ENCODE results near the gene FAM117B.
A peak's percentile ranks its signal among the peaks of the same experiment; 100 is the strongest.

The FAM117B gene

DNA sequence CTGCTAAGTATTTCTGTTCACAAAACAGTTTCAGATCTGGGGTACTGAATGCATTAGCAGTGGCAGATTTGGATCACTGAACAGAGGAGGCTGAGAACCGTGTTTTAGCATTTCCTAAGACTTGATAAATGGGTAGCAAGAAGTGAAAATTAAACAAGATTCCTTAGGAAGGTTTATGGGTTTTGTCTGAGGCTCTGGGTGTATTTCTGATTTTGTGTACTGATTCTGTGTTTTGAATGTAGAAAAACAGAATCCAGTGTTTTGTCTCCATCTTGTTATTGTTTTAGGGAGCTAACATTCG lies 1.4 kb downstream of the FAM117B start:
- DNase-seq (ENCODE audit: extremely low spot score), result no peak
- POLR2A ChIA-PET, result interaction anchor here (0.6 to 1.4 kb wide), 6 partner anchors 20 to 236 kb away, joined by 3 to 6 read pairs (median 3); partner anchors contain the start of gene ICA1L
- CTCF ChIA-PET, result interaction anchor here (0.7 to 0.8 kb wide), 2 partner anchors 1192 to 1661 kb away, joined by 3 read pairs; no protein-coding TSS in a partner anchor
- TF ChIP-seq SP1 (IDR thresholded peaks at IDR 0.05) (no peak), L3MBTL2 (conservative IDR thresholded peaks at IDR 0.05) (no peak), NFRKB (IDR thresholded peaks at IDR 0.05) (no peak), CTBP1 (IDR thresholded peaks at IDR 0.05; ENCODE audit: borderline replicate concordance) (no peak), FOXA1 (IDR thresholded peaks at IDR 0.05) (no peak), LEF1 (IDR thresholded peaks at IDR 0.05; ENCODE audit: borderline replicate concordance) (no peak)

GRCh38 chr2:202638721-202639120 lies 4.0 kb downstream of the FAM117B start:
- no peak for DNase-seq (ENCODE audit: extremely low spot score)
- TF ChIP-seq FOXA1 (IDR thresholded peaks at IDR 0.05) (no peak), HDGF (IDR thresholded peaks at IDR 0.05; ENCODE audit: borderline replicate concordance) (no peak), LEF1 (IDR thresholded peaks at IDR 0.05; ENCODE audit: borderline replicate concordance) (no peak), ARNT (IDR thresholded peaks at IDR 0.05) (no peak), NFRKB (IDR thresholded peaks at IDR 0.05) (no peak), SP1 (IDR thresholded peaks at IDR 0.05) (no peak), FOXM1 (IDR thresholded peaks at IDR 0.05; ENCODE audit: borderline replicate concordance) (no peak), FOXK2 (IDR thresholded peaks at IDR 0.05) (no peak), BHLHE40 (IDR thresholded peaks at IDR 0.05; ENCODE audit: borderline replicate concordance) (no peak), ZNF384 (IDR thresholded peaks at IDR 0.05) (no peak), SUZ12 (IDR thresholded peaks at IDR 0.05) (no peak), L3MBTL2 (conservative IDR thresholded peaks at IDR 0.05) (no peak), CTBP1 (IDR thresholded peaks at IDR 0.05; ENCODE audit: borderline replicate concordance) (no peak), ELF4 (IDR thresholded peaks at IDR 0.05) (no peak), TARDBP (IDR thresholded peaks at IDR 0.05) (no peak)
- TF ChIP-seq, protein P1, sequence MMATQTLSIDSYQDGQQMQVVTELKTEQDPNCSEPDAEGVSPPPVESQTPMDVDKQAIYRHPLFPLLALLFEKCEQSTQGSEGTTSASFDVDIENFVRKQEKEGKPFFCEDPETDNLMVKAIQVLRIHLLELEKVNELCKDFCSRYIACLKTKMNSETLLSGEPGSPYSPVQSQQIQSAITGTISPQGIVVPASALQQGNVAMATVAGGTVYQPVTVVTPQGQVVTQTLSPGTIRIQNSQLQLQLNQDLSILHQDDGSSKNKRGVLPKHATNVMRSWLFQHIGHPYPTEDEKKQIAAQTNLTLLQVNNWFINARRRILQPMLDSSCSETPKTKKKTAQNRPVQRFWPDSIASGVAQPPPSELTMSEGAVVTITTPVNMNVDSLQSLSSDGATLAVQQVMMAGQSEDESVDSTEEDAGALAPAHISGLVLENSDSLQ (IDR thresholded peaks at IDR 0.05), result no peak
- POLR2A ChIA-PET, result interaction anchor here (0.6 kb wide), 1 partner anchor 273 kb away, joined by 3 read pairs; the partner anchor contains the start of gene WDR12
- CTCF ChIA-PET, result no interaction called here

- DNase-seq (ENCODE audit: extremely low spot score), result no peak
- no peak for TF ChIP-seq CTBP1 (IDR thresholded peaks at IDR 0.05; ENCODE audit: borderline replicate concordance)
- TF ChIP-seq SP1 (IDR thresholded peaks at IDR 0.05), result no peak
- no peak for TF ChIP-seq ELF4 (IDR thresholded peaks at IDR 0.05)
- TF ChIP-seq ZNF384 (IDR thresholded peaks at IDR 0.05), result no peak
- no peak for TF ChIP-seq TARDBP (IDR thresholded peaks at IDR 0.05)
- no peak for TF ChIP-seq FOXM1 (IDR thresholded peaks at IDR 0.05; ENCODE audit: borderline replicate concordance)
- TF ChIP-seq, protein P1 (IDR thresholded peaks at IDR 0.05), result peak; percentile 24; the same call in 1 of the 2 replicates
- no peak for TF ChIP-seq NFRKB (IDR thresholded peaks at IDR 0.05)
- no peak for TF ChIP-seq LEF1 (IDR thresholded peaks at IDR 0.05; ENCODE audit: borderline replicate concordance)
- CTCF ChIA-PET, result no interaction called here
- POLR2A ChIA-PET, result no interaction called here
These were observed 4.5 kb downstream of the FAM117B start for GRCh38 chr2:202639231-202639630.

GRCh38 chr2:202642567-202642966 lies 7.8 kb downstream of the FAM117B start:
- ChIA-PET CTCF (no interaction called here), POLR2A (interaction anchor here (1.0 kb wide), 1 partner anchor 8 kb away, joined by 4 read pairs; the partner anchor contains the start of gene FAM117B)
- no peak for DNase-seq (ENCODE audit: extremely low spot score)
- TF ChIP-seq ARNT (IDR thresholded peaks at IDR 0.05) (no peak), ZNF384 (IDR thresholded peaks at IDR 0.05) (no peak), ELF4 (IDR thresholded peaks at IDR 0.05) (no peak), HDGF (IDR thresholded peaks at IDR 0.05; ENCODE audit: borderline replicate concordance) (no peak), L3MBTL2 (conservative IDR thresholded peaks at IDR 0.05) (no peak), TARDBP (IDR thresholded peaks at IDR 0.05) (no peak), FOXM1 (IDR thresholded peaks at IDR 0.05; ENCODE audit: borderline replicate concordance) (no peak), SP1 (IDR thresholded peaks at IDR 0.05) (no peak), FOXK2 (IDR thresholded peaks at IDR 0.05) (no peak), CTBP1 (IDR thresholded peaks at IDR 0.05; ENCODE audit: borderline replicate concordance) (no peak), BHLHE40 (IDR thresholded peaks at IDR 0.05; ENCODE audit: borderline replicate concordance) (no peak), FOXA1 (IDR thresholded peaks at IDR 0.05) (no peak), NFRKB (IDR thresholded peaks at IDR 0.05) (no peak), SUZ12 (IDR thresholded peaks at IDR 0.05) (no peak), LEF1 (IDR thresholded peaks at IDR 0.05; ENCODE audit: borderline replicate concordance) (no peak)
- TF ChIP-seq, protein P1 (IDR thresholded peaks at IDR 0.05), result no peak

GRCh38 chr2:202643012-202643858 lies 8.5 kb downstream of the FAM117B start:
- DNase-seq (ENCODE audit: extremely low spot score), result no peak
- ChIA-PET CTCF (interaction anchor here (0.7 kb wide), 1 partner anchor 34 kb away, joined by 3 read pairs; no protein-coding TSS in a partner anchor), POLR2A (interaction anchor here (0.9 to 1.0 kb wide), 2 partner anchors 9 kb away, joined by 3 to 4 read pairs; partner anchors contain the start of gene FAM117B)
- TF ChIP-seq FOXK2 (IDR thresholded peaks at IDR 0.05) (no peak), BHLHE40 (IDR thresholded peaks at IDR 0.05; ENCODE audit: borderline replicate concordance) (no peak), TARDBP (IDR thresholded peaks at IDR 0.05) (no peak), HDGF (IDR thresholded peaks at IDR 0.05; ENCODE audit: borderline replicate concordance) (no peak), FOXA1 (IDR thresholded peaks at IDR 0.05) (no peak), SUZ12 (IDR thresholded peaks at IDR 0.05) (no peak), CTBP1 (IDR thresholded peaks at IDR 0.05; ENCODE audit: borderline replicate concordance) (no peak), FOXM1 (IDR thresholded peaks at IDR 0.05; ENCODE audit: borderline replicate concordance) (no peak), ELF4 (IDR thresholded peaks at IDR 0.05) (no peak), ZNF384 (IDR thresholded peaks at IDR 0.05) (no peak), NFRKB (IDR thresholded peaks at IDR 0.05) (no peak), L3MBTL2 (conservative IDR thresholded peaks at IDR 0.05) (no peak), SP1 (IDR thresholded peaks at IDR 0.05) (no peak), LEF1 (IDR thresholded peaks at IDR 0.05; ENCODE audit: borderline replicate concordance) (no peak)
- TF ChIP-seq, protein P1 (IDR thresholded peaks at IDR 0.05), result no peak

Data from HEK293T (cell line).